SU-DHL-6 (cell line): Measurements from ENCODE around the gene TMEM141.
"Not testable (repeated sequence)": the region's sequence is repeated elsewhere in the genome, so short reads cannot be mapped to it uniquely, and the experiment has no call there.

ENCODE experiments used
- H2AFZ ChIP-seq: fragments of 200-600 bp; sonication (generic); 2 replicates; pipeline ENCODE4 v1.6.1; 2014; ENCODE audit warnings: low read depth, mild to moderate bottlenecking, moderate library complexity, mixed read lengths, antibody characterized with exemption, low read length; ENCODE audit not compliant: severe bottlenecking
- H3F3A ChIP-seq: fragments of 200-600 bp; shearing (Covaris generic); 2 replicates; pipeline ENCODE4 v1.6.0; 2016; ENCODE audit warnings: antibody characterized with exemption, mild to moderate bottlenecking; ENCODE audit not compliant: insufficient read depth
- H3K27ac ChIP-seq: fragments of 200-600 bp; sonication (generic); 2 replicates; pipeline ENCODE4 v1.5.1; 2016; ENCODE audit warnings: low read depth, mild to moderate bottlenecking, low read length, moderate library complexity, mixed read lengths
- H3K27me3 ChIP-seq: fragments of 200-600 bp; sonication (generic), shearing (Covaris generic); 2 replicates; pipeline ENCODE4 v1.6.0; 2014; ENCODE audit warnings: mild to moderate bottlenecking, low read length
- H3K36me3 ChIP-seq: fragments of 200-600 bp; sonication (generic); 2 replicates; pipeline ENCODE4 v1.6.1; 2014; ENCODE audit warnings: mild to moderate bottlenecking, low read length, mixed read lengths
- H3K4me2 ChIP-seq: fragments of 300-600, 200-600 bp; shearing (Covaris generic), sonication (generic); 2 replicates; pipeline ENCODE4 v1.6.0; 2014; ENCODE audit warnings: low read length, low read depth, mild to moderate bottlenecking; ENCODE audit not compliant: poor library complexity, severe bottlenecking
- H3K4me3 ChIP-seq: fragments of 200-600 bp; sonication (generic); 2 replicates; pipeline ENCODE4 v1.5.1; 2014; ENCODE audit warnings: antibody characterized with exemption, low read length, mild to moderate bottlenecking, mixed read lengths; ENCODE audit not compliant: insufficient read depth, poor library complexity, severe bottlenecking
- H3K79me2 ChIP-seq: fragments of 200-600 bp; sonication (generic); 2 replicates; pipeline ENCODE4 v1.6.1; 2014; ENCODE audit warnings: mild to moderate bottlenecking, low read length, moderate library complexity; ENCODE audit not compliant: insufficient read depth
- H3K9ac ChIP-seq: fragments of 200-600 bp; sonication (generic); 2 replicates; pipeline ENCODE4 v1.7.0; 2014; ENCODE audit warnings: mild to moderate bottlenecking, low read length
- H3K9me2 ChIP-seq: fragments of 200-600 bp; sonication (generic); replicated peaks from 2 replicates; pipeline ENCODE4 v1.6.1; 2014; ENCODE audit warnings: low read length; ENCODE audit not compliant: insufficient read depth
- H3K9me3 ChIP-seq: fragments of 200-600 bp; sonication (generic); 2 replicates; pipeline ENCODE4 v1.6.1; 2014; ENCODE audit warnings: low read length, mixed read lengths; ENCODE audit not compliant: insufficient read depth
- H4K20me1 ChIP-seq: fragments of 200-600 bp; sonication (generic); 2 replicates; pipeline ENCODE4 v1.6.1; 2014; ENCODE audit warnings: low read depth, mild to moderate bottlenecking, antibody characterized with exemption, low read length, moderate library complexity, mixed read lengths
- EZH2phosphoT487 ChIP-seq: fragments of 200-600 bp; sonication (generic), shearing (Covaris generic); conservative IDR thresholded peaks from 2 replicates; pipeline ENCODE4 v1.6.1; 2018; ENCODE audit warnings: mild to moderate bottlenecking, antibody characterized with exemption, low read length, moderate library complexity, mixed read lengths
- TF ChIP-seq, protein P1 (sequence below): fragments of 200-600 bp; sonication (generic); IDR thresholded peaks from one replicate; pipeline ENCODE4 v1.5.1; 2017; ENCODE audit warnings: antibody characterized with exemption, mild to moderate bottlenecking, low read length, moderate library complexity; ENCODE audit not compliant: insufficient read depth, poor library complexity, severe bottlenecking

Gene TMEM141

GRCh38 chr9:136796238-136796774 is 5.2 kb downstream of the TMEM141 start, which contains the start of gene CCDC183:
CCDC183 (plus strand) TSS chr9:136796338; CDS start chr9:136796398, 60 bp downstream.
- no peaks in the 10 kb centered on the region for H3K36me3 ChIP-seq
- H3K9ac ChIP-seq, result no peak within 1 kb of the TSS
- no peak within 1 kb of the TSS for H3K27ac ChIP-seq
- H3K4me3 ChIP-seq, result no peak within 1 kb of the TSS
- H3K4me2 ChIP-seq, result no peak within 1 kb of the TSS
- no peaks in the 10 kb centered on the region for H4K20me1 ChIP-seq
- TF ChIP-seq EZH2phosphoT487, result no peak
- TF ChIP-seq, protein P1, sequence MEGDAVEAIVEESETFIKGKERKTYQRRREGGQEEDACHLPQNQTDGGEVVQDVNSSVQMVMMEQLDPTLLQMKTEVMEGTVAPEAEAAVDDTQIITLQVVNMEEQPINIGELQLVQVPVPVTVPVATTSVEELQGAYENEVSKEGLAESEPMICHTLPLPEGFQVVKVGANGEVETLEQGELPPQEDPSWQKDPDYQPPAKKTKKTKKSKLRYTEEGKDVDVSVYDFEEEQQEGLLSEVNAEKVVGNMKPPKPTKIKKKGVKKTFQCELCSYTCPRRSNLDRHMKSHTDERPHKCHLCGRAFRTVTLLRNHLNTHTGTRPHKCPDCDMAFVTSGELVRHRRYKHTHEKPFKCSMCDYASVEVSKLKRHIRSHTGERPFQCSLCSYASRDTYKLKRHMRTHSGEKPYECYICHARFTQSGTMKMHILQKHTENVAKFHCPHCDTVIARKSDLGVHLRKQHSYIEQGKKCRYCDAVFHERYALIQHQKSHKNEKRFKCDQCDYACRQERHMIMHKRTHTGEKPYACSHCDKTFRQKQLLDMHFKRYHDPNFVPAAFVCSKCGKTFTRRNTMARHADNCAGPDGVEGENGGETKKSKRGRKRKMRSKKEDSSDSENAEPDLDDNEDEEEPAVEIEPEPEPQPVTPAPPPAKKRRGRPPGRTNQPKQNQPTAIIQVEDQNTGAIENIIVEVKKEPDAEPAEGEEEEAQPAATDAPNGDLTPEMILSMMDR, result no peak
- no peaks in the 10 kb centered on the region for H3K27me3 ChIP-seq
- no peaks in the 10 kb centered on the region for H3F3A ChIP-seq
- H3K9me2 ChIP-seq, result no peaks in the 10 kb centered on the region
- H2AFZ ChIP-seq, result no peak within 1 kb of the TSS
- H3K79me2 ChIP-seq, result no peaks in the 10 kb centered on the region
- no peaks in the 10 kb centered on the region for H3K9me3 ChIP-seq

GRCh38 chr9:136796775-136797347 is 5.7 kb downstream of the TMEM141 start:
- not testable (repeated sequence) for H3K27ac ChIP-seq, H2AFZ ChIP-seq, H3K27me3 ChIP-seq, H3F3A ChIP-seq, H3K4me2 ChIP-seq, H3K36me3 ChIP-seq, H3K4me3 ChIP-seq, H3K9me2 ChIP-seq, H3K79me2 ChIP-seq, H3K9me3 ChIP-seq, H4K20me1 ChIP-seq, H3K9ac ChIP-seq

- TF ChIP-seq EZH2phosphoT487, result no peak
- TF ChIP-seq, protein P1, result no peak
- Histone ChIP-seq H3F3A (no peaks in the 10 kb centered on the region), H3K4me2 (no peak overlapping the region), H2AFZ (no peak overlapping the region), H3K9me2 (no peaks in the 10 kb centered on the region), H3K79me2 (no peaks in the 10 kb centered on the region), H3K9ac (no peak overlapping the region), H3K27me3 (no peaks in the 10 kb centered on the region), H3K9me3 (no peaks in the 10 kb centered on the region), H3K36me3 (no peaks in the 10 kb centered on the region), H3K4me3 (no peak overlapping the region), H4K20me1 (no peaks in the 10 kb centered on the region), H3K27ac (no peak overlapping the region)
These were observed 7.5 kb downstream of the TMEM141 start for GRCh38 chr9:136798708-136799078.

DNA sequence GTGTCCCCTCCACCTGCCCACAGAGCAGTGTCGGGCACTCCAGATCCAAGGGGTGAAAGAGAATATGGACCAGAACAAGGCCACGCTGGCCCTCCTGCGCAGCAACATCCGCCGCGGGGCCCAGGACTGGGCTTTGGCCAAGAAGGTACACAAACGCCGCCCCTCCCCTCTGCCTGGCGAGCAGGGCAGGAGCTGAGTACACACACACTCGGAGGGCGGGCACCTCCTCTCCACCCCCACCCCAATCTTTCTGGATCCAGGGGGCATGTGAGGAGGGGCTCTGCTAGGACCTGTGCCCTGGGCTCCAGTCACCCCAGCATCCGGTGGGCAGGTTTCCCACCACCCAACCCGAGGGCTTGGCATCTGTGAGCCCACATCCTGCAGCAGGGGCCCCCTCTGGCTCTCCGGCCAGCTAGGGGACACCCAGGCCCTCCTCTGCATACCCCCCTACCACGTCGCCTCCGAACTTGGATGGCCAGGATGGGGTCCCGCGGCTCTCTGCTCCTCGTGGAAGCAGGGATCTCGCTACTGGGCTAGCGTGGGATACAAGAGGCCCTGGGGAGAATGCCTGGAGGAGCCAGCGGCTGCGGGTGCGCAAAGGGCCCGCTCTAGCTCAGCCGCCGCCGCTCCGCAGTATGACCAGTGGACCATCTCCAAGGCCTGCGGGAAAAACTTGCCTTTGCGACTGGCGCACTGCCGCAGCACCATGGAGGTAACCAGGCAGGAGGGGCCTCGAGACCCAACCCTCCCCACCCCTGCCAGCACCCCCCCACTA is 8.1 kb downstream of the TMEM141 start:
- no peaks in the 10 kb centered on the region for H3F3A ChIP-seq
- H4K20me1 ChIP-seq, result no peaks in the 10 kb centered on the region
- H3K9me2 ChIP-seq, result no peaks in the 10 kb centered on the region
- no peak overlapping the region for H3K27ac ChIP-seq
- TF ChIP-seq EZH2phosphoT487, result no peak
- TF ChIP-seq, protein P1, result no peak
- peak overlapping the region; percentile 57 for H3K4me2 ChIP-seq
- H2AFZ ChIP-seq, result no peak overlapping the region
- H3K9me3 ChIP-seq, result no peaks in the 10 kb centered on the region
- H3K4me3 ChIP-seq, result no peak overlapping the region
- H3K79me2 ChIP-seq, result no peaks in the 10 kb centered on the region
- no peaks in the 10 kb centered on the region for H3K27me3 ChIP-seq
- no peak overlapping the region for H3K9ac ChIP-seq
- no peaks in the 10 kb centered on the region for H3K36me3 ChIP-seq
